Measurements from ENCODE around the gene KIRREL2. TPM values are rescaled to one million over a fixed set of nuclear protein-coding genes. Genes with fewer than 3 reads are reported as not detected.

Gene KIRREL2
- total and polyA plus RNA-seq, 4 donors, result 1.1 to 3.5 (median 2.4) TPM

DNA sequence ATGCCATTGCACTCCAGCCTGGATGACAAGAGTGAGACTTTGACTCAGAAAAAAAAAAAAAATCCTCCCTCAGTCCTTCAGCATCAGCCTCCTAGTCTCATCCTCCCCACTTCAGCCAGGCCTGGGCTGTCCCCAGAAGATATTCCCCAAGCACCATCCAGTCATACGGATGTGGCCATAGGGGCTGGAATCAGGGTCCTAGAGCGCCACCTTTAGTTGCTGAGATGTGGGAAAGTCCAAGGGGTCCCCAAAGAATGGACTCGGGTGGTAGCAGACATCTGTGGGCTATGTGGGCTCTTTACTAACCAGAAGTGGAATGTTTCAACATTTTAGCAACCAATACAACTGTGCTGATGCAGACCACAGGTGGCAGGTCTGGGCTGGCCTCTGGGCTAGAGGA lies 54.5 kb downstream of the KIRREL2 start:
- H3K4me3 ChIP-seq (ENCODE audit: low read depth, low read length), result no peak overlapping the region
- H3K36me3 ChIP-seq (ENCODE audit: control insufficient read depth, insufficient read depth, low read length), result no peaks in the 10 kb centered on the region
- H3K9me3 ChIP-seq (ENCODE audit: control insufficient read depth, insufficient read depth, low read length), result no peaks in the 10 kb centered on the region
- DNase-seq (ENCODE audit: low read depth in 4 of 6, low spot score in 6 of 6), result no peak
- no CpG with 5 or more reads among the region's 3 CpGs for WGBS (ENCODE audit: insufficient coverage)
- H3K27ac ChIP-seq (ENCODE audit: low read depth, low read length), result no peak overlapping the region
- H3K27me3 ChIP-seq (ENCODE audit: control insufficient read depth, insufficient read depth, low read length), result no peaks in the 10 kb centered on the region
- peaks cover 13% of the 10 kb centered on the region for H3K4me1 ChIP-seq (ENCODE audit: control insufficient read depth, insufficient read depth, low read length)

DNA sequence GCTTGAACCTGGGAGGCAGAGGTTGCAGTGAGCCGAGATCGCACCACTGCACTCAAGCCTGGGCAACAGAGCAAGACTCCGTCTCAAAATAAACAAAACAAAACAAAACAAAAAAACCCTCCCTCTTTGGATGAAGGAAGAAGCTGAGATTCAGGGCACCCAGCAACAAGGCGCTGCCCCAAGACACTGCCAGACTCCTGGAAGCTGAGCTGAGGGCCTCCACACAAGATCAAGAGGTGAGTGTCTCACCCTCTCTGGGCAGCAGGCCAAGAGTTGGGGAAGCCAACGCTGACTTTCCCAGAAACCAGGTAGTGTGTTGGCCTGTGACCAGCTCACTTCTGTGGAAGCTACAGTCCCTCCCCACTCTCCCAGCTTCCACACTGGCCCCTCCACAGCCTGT lies 55.1 kb downstream of the KIRREL2 start:
- 50% methylated on average over 5 of the region's 5 CpGs for WGBS (ENCODE audit: insufficient coverage)
- Histone ChIP-seq H3K4me1 (ENCODE audit: control insufficient read depth, insufficient read depth, low read length) (peaks cover 10% of the 10 kb centered on the region), H3K36me3 (ENCODE audit: control insufficient read depth, insufficient read depth, low read length) (no peaks in the 10 kb centered on the region), H3K9me3 (ENCODE audit: control insufficient read depth, insufficient read depth, low read length) (no peaks in the 10 kb centered on the region), H3K27ac (ENCODE audit: low read depth, low read length) (no peak overlapping the region), H3K27me3 (ENCODE audit: control insufficient read depth, insufficient read depth, low read length) (no peaks in the 10 kb centered on the region), H3K4me3 (ENCODE audit: low read depth, low read length) (no peak overlapping the region)
- DNase-seq (ENCODE audit: low read depth in 4 of 6, low spot score in 6 of 6), result no peak

DNA sequence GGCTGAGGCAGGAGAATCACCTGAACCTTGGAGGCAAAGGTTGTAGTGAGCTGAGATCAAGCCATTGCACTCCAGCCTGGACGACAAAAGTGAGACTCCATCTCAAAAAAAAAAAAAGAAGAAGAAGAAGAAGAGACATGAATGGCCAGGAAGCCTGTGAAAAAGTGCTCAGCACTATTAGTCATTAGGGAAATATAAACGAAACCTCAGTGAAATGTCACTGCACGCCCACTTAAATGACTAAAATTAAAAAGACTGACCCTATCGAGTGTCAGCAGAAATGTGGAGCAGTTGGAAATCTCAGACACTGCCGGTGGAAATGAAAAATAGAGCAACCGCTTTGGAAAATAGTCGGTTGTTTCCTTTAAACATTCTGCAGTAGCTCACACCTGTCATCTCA lies 56.9 kb downstream of the KIRREL2 start:
- Histone ChIP-seq H3K4me1 (ENCODE audit: control insufficient read depth, insufficient read depth, low read length) (peaks cover 6% of the 10 kb centered on the region), H3K27ac (ENCODE audit: low read depth, low read length) (no peak overlapping the region), H3K4me3 (ENCODE audit: low read depth, low read length) (no peak overlapping the region), H3K36me3 (ENCODE audit: control insufficient read depth, insufficient read depth, low read length) (no peaks in the 10 kb centered on the region), H3K27me3 (ENCODE audit: control insufficient read depth, insufficient read depth, low read length) (no peaks in the 10 kb centered on the region), H3K9me3 (ENCODE audit: control insufficient read depth, insufficient read depth, low read length) (no peaks in the 10 kb centered on the region)
- WGBS (ENCODE audit: insufficient coverage), result 84% methylated on average over 6 of the region's 7 CpGs
- DNase-seq (ENCODE audit: low read depth in 4 of 6, low spot score in 6 of 6), result no peak

DNA sequence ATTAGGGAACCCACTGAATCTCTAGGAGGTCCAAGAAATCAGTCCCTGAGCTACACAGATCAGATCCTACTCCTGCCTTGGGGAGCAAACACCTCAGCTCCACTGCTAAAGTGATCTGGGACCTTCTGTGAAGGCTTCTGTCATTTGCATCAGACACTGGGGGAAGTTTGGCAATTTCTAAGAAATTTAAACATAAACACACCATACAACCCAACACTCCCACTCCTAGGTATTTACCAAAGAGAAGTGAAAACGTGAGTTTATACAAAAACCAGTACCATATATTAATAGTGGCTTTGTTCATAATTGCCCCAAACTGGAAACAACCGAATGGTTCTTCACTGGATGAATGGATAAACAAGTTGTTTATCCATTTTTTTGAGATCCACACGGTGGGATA lies 58.7 kb downstream of the KIRREL2 start:
- Histone ChIP-seq H3K27ac (ENCODE audit: low read depth, low read length) (no peak overlapping the region), H3K9me3 (ENCODE audit: control insufficient read depth, insufficient read depth, low read length) (no peaks in the 10 kb centered on the region), H3K27me3 (ENCODE audit: control insufficient read depth, insufficient read depth, low read length) (no peaks in the 10 kb centered on the region), H3K4me3 (ENCODE audit: low read depth, low read length) (no peak overlapping the region), H3K36me3 (ENCODE audit: control insufficient read depth, insufficient read depth, low read length) (no peaks in the 10 kb centered on the region), H3K4me1 (ENCODE audit: control insufficient read depth, insufficient read depth, low read length) (peaks cover 3% of the 10 kb centered on the region)
- no CpG with 5 or more reads among the region's 3 CpGs for WGBS (ENCODE audit: insufficient coverage)
- no peak for DNase-seq (ENCODE audit: low read depth in 4 of 6, low spot score in 6 of 6)

Small RNA genes lying within 50 kb of the gene (small RNA-seq; reads per million reads assigned to genes)
- not detected for gene RN7SL402P (ENCODE audit: low replicate concordance)

Other genes starting within 250 kb of the KIRREL2 start
- gene HAUS5, start 244.2 kb upstream of the KIRREL2 start, total RNA-seq, result 10 to 100 TPM in 1 of 2 donors, 1 to 10 TPM in 1; 5.1 to 15.5 TPM
- 10 to 100 TPM; 18.2 to 26.0 TPM for gene HAUS5, start 244.2 kb upstream of the KIRREL2 start, polyA plus RNA-seq (ENCODE audit: insufficient read length in 2 of 2)
- gene RBM42, start 227.9 kb upstream of the KIRREL2 start, total RNA-seq, result 10 to 100 TPM; 18.1 to 55.3 TPM
- gene RBM42, start 227.9 kb upstream of the KIRREL2 start, polyA plus RNA-seq (ENCODE audit: insufficient read length in 2 of 2), result 10 to 100 TPM; 73.4 to 76.5 TPM
- gene ETV2, start 215.2 kb upstream of the KIRREL2 start, total RNA-seq, result 1 to 10 TPM in 1 of 2 donors, under 1 TPM in 1; 0.59 to 2.7 TPM
- 1 to 10 TPM; 4.0 to 4.6 TPM for gene ETV2, start 215.2 kb upstream of the KIRREL2 start, polyA plus RNA-seq (ENCODE audit: insufficient read length in 2 of 2)
- 100 to 1,000 TPM; 321 to 628 TPM for gene COX6B1, start 208.6 kb upstream of the KIRREL2 start, total RNA-seq
- gene COX6B1, start 208.6 kb upstream of the KIRREL2 start, polyA plus RNA-seq (ENCODE audit: insufficient read length in 2 of 2), result 100 to 1,000 TPM; 378 to 396 TPM
- not detected for gene UPK1A, start 190.4 kb upstream of the KIRREL2 start, total RNA-seq
- under 1 TPM in 1 of 2 donors, not detected in 1; 0.21 TPM for gene UPK1A, start 190.4 kb upstream of the KIRREL2 start, polyA plus RNA-seq (ENCODE audit: insufficient read length in 2 of 2)
- not detected for gene ZBTB32, start 152.4 kb upstream of the KIRREL2 start, total RNA-seq
- under 1 TPM; 0.14 to 0.68 TPM for gene ZBTB32, start 152.4 kb upstream of the KIRREL2 start, polyA plus RNA-seq (ENCODE audit: insufficient read length in 2 of 2)
- gene KMT2B, start 138.9 kb upstream of the KIRREL2 start, total RNA-seq, result 10 to 100 TPM in 1 of 2 donors, 1 to 10 TPM in 1; 8.2 to 15.3 TPM
- 10 to 100 TPM; 41.6 to 42.2 TPM for gene KMT2B, start 138.9 kb upstream of the KIRREL2 start, polyA plus RNA-seq (ENCODE audit: insufficient read length in 2 of 2)
- gene IGFLR1, start 114.5 kb upstream of the KIRREL2 start, total RNA-seq, result 1 to 10 TPM; 3.1 to 3.5 TPM
- gene IGFLR1, start 114.5 kb upstream of the KIRREL2 start, polyA plus RNA-seq (ENCODE audit: insufficient read length in 2 of 2), result 10 to 100 TPM in 1 of 2 donors, 1 to 10 TPM in 1; 8.8 to 10.9 TPM
- 10 to 100 TPM in 1 of 2 donors, 1 to 10 TPM in 1; 8.8 to 23.6 TPM for gene U2AF1L4, start 111.5 kb upstream of the KIRREL2 start, total RNA-seq
- gene U2AF1L4, start 111.5 kb upstream of the KIRREL2 start, polyA plus RNA-seq (ENCODE audit: insufficient read length in 2 of 2), result 10 to 100 TPM; 25.9 to 37.7 TPM
- gene PSENEN, start 111.3 kb upstream of the KIRREL2 start, total RNA-seq, result 100 to 1,000 TPM in 1 of 2 donors, 10 to 100 TPM in 1; 15.9 to 106 TPM
- 10 to 100 TPM; 80.1 to 81.8 TPM for gene PSENEN, start 111.3 kb upstream of the KIRREL2 start, polyA plus RNA-seq (ENCODE audit: insufficient read length in 2 of 2)
- 10 to 100 TPM in 1 of 2 donors, 1 to 10 TPM in 1; 5.1 to 15.7 TPM for gene LIN37, start 108.3 kb upstream of the KIRREL2 start, total RNA-seq
- 10 to 100 TPM; 17.7 to 18.3 TPM for gene LIN37, start 108.3 kb upstream of the KIRREL2 start, polyA plus RNA-seq (ENCODE audit: insufficient read length in 2 of 2)
- 1 to 10 TPM; 1.8 to 2.8 TPM for gene HSPB6, start 99.9 kb upstream of the KIRREL2 start, total RNA-seq
- gene HSPB6, start 99.9 kb upstream of the KIRREL2 start, polyA plus RNA-seq (ENCODE audit: insufficient read length in 2 of 2), result 10 to 100 TPM; 25.7 to 26.9 TPM
- gene PROSER3, start 98.7 kb upstream of the KIRREL2 start, total RNA-seq, result 1 to 10 TPM; 2.8 to 7.8 TPM
- 10 to 100 TPM; 15.2 to 27.7 TPM for gene PROSER3, start 98.7 kb upstream of the KIRREL2 start, polyA plus RNA-seq (ENCODE audit: insufficient read length in 2 of 2)
- 10 to 100 TPM; 13.6 to 32.6 TPM for gene ARHGAP33, start 81.3 kb upstream of the KIRREL2 start, total RNA-seq
- gene ARHGAP33, start 81.3 kb upstream of the KIRREL2 start, polyA plus RNA-seq (ENCODE audit: insufficient read length in 2 of 2), result 100 to 1,000 TPM; 152 to 183 TPM
- under 1 TPM in 1 of 2 donors, not detected in 1; 0.10 TPM for gene PRODH2, start 44.1 kb upstream of the KIRREL2 start, total RNA-seq
- gene PRODH2, start 44.1 kb upstream of the KIRREL2 start, polyA plus RNA-seq (ENCODE audit: insufficient read length in 2 of 2), result under 1 TPM; 0.27 to 0.32 TPM
- gene NPHS1, start 4.4 kb upstream of the KIRREL2 start, total RNA-seq, result under 1 TPM; 0.30 to 0.44 TPM
- gene NPHS1, start 4.4 kb upstream of the KIRREL2 start, polyA plus RNA-seq (ENCODE audit: insufficient read length in 2 of 2), result 1 to 10 TPM; 1.9 to 2.1 TPM
- 100 to 1,000 TPM; 205 to 237 TPM for gene APLP1, start 11.7 kb downstream of the KIRREL2 start, total RNA-seq
- 1,000 to 10,000 TPM; 1,021 to 1,097 TPM for gene APLP1, start 11.7 kb downstream of the KIRREL2 start, polyA plus RNA-seq (ENCODE audit: insufficient read length in 2 of 2)
- gene NFKBID, start 43.6 kb downstream of the KIRREL2 start, total RNA-seq, result 1 to 10 TPM; 6.4 to 6.8 TPM
- gene NFKBID, start 43.6 kb downstream of the KIRREL2 start, polyA plus RNA-seq (ENCODE audit: insufficient read length in 2 of 2), result 10 to 100 TPM in 1 of 2 donors, 1 to 10 TPM in 1; 4.9 to 10.6 TPM
- gene HCST, start 45.6 kb downstream of the KIRREL2 start, total RNA-seq, result 1 to 10 TPM; 1.9 to 3.5 TPM
- gene HCST, start 45.6 kb downstream of the KIRREL2 start, polyA plus RNA-seq (ENCODE audit: insufficient read length in 2 of 2), result 1 to 10 TPM; 3.7 to 4.0 TPM
- gene TYROBP, start 51.4 kb downstream of the KIRREL2 start, total RNA-seq, result 10 to 100 TPM; 14.1 to 34.1 TPM
- 10 to 100 TPM; 25.8 to 32.4 TPM for gene TYROBP, start 51.4 kb downstream of the KIRREL2 start, polyA plus RNA-seq (ENCODE audit: insufficient read length in 2 of 2)
- 1 to 10 TPM; 5.5 to 6.6 TPM for gene LRFN3, start 79.5 kb downstream of the KIRREL2 start, total RNA-seq
- 10 to 100 TPM; 45.0 to 47.8 TPM for gene LRFN3, start 79.5 kb downstream of the KIRREL2 start, polyA plus RNA-seq (ENCODE audit: insufficient read length in 2 of 2)
- gene SDHAF1, start 138.3 kb downstream of the KIRREL2 start, total RNA-seq, result 10 to 100 TPM; 11.4 to 27.5 TPM
- 10 to 100 TPM; 25.3 to 27.3 TPM for gene SDHAF1, start 138.3 kb downstream of the KIRREL2 start, polyA plus RNA-seq (ENCODE audit: insufficient read length in 2 of 2)
- 1 to 10 TPM in 1 of 2 donors, under 1 TPM in 1; 0.79 to 1.4 TPM for gene SYNE4, start 151.9 kb downstream of the KIRREL2 start, total RNA-seq
- 1 to 10 TPM; 6.8 to 7.1 TPM for gene SYNE4, start 151.9 kb downstream of the KIRREL2 start, polyA plus RNA-seq (ENCODE audit: insufficient read length in 2 of 2)
- gene ALKBH6, start 157.3 kb downstream of the KIRREL2 start, total RNA-seq, result 10 to 100 TPM; 12.6 to 14.3 TPM
- 10 to 100 TPM; 22.5 to 29.2 TPM for gene ALKBH6, start 157.3 kb downstream of the KIRREL2 start, polyA plus RNA-seq (ENCODE audit: insufficient read length in 2 of 2)
- gene CLIP3, start 176.0 kb downstream of the KIRREL2 start, total RNA-seq, result 10 to 100 TPM; 25.2 to 53.4 TPM
- gene CLIP3, start 176.0 kb downstream of the KIRREL2 start, polyA plus RNA-seq (ENCODE audit: insufficient read length in 2 of 2), result 100 to 1,000 TPM; 294 to 331 TPM
- gene THAP8, start 197.4 kb downstream of the KIRREL2 start, total RNA-seq, result 1 to 10 TPM; 3.1 to 6.6 TPM
- 10 to 100 TPM; 16.9 to 17.1 TPM for gene THAP8, start 197.4 kb downstream of the KIRREL2 start, polyA plus RNA-seq (ENCODE audit: insufficient read length in 2 of 2)
- 1 to 10 TPM; 2.1 to 3.1 TPM for gene WDR62, start 198.0 kb downstream of the KIRREL2 start, total RNA-seq
- gene WDR62, start 198.0 kb downstream of the KIRREL2 start, polyA plus RNA-seq (ENCODE audit: insufficient read length in 2 of 2), result 1 to 10 TPM; 4.8 to 6.6 TPM